WTC11 (cell line): ENCODE results near the gene LUM. TPM values are rescaled to one million over a fixed set of nuclear protein-coding genes. Genes with fewer than 3 reads are reported as not detected.

Experiments used
- ATAC-seq: fragments of 200-7000 bp; cut with Tn5 transposase; 2 replicates; pipeline ENCODE4 v1.10.0; 2021; ENCODE audit warnings: mild to moderate bottlenecking, moderate library complexity
- CTCF ChIA-PET: fragments of 300-600 bp; sonication (Branson Sonifier 250); formaldehyde crosslinking; loops from one replicate; lab custom pipeline; 2021; ENCODE audit warnings: antibody characterized with exemption; lab: Charles Lee
- POLR2A ChIA-PET: fragments of 350-600 bp; sonication (Branson Sonifier 250); formaldehyde crosslinking; loops from one replicate; lab custom pipeline; 2021; ENCODE audit warnings: antibody characterized with exemption; lab: Charles Lee
- DNase-seq: peaks from one replicate; pipeline ENCODE4 v3.0.0; 2021; ENCODE audit warnings: low spot score
- H3K27ac Mint-ChIP-seq: 2 replicates; pipeline ENCODE4 v1.8.0; 2021; ENCODE audit warnings: mixed read lengths
- H3K27me3 Mint-ChIP-seq: 2 replicates; pipeline ENCODE4 v1.8.0; 2021; ENCODE audit warnings: low read depth, mild to moderate bottlenecking, moderate library complexity, mixed read lengths
- H3K36me3 Mint-ChIP-seq: 2 replicates; pipeline ENCODE4 v1.8.0; 2021; ENCODE audit warnings: mixed read lengths
- H3K4me1 Mint-ChIP-seq: 2 replicates; pipeline ENCODE4 v1.8.0; 2022; ENCODE audit warnings: mixed read lengths
- H3K4me3 Mint-ChIP-seq: 2 replicates; pipeline ENCODE4 v1.8.0; 2021; ENCODE audit warnings: mild to moderate bottlenecking, moderate library complexity, mixed read lengths
- H3K9me3 Mint-ChIP-seq: 2 replicates; pipeline ENCODE4 v1.8.0; 2021; ENCODE audit warnings: mixed read lengths
- ATF6 ChIP-seq: sonication (generic); formaldehyde crosslinking; IDR thresholded peaks from 2 replicates; pipeline ENCODE4 v1.8.1; 2023; ENCODE audit warnings: mild to moderate bottlenecking, missing genetic modification reagents
- E2F5 ChIP-seq: sonication (generic); formaldehyde crosslinking; IDR thresholded peaks from 2 replicates; pipeline ENCODE4 v1.8.1; 2022; ENCODE audit warnings: mild to moderate bottlenecking, moderate library complexity, missing genetic modification reagents
- EMX1 ChIP-seq: fragments of 250-450 bp; sonication (Bioruptor Pico); IDR thresholded peaks from 2 replicates; pipeline ENCODE4 v1.8.0; 2021; ENCODE audit warnings: mild to moderate bottlenecking
- GABPB1 ChIP-seq: sonication (generic); formaldehyde crosslinking; IDR thresholded peaks from 2 replicates; pipeline ENCODE4 v1.8.1; 2023; ENCODE audit warnings: mild to moderate bottlenecking, missing genetic modification reagents
- NR1H2 ChIP-seq: sonication (generic); formaldehyde crosslinking; IDR thresholded peaks from 2 replicates; pipeline ENCODE4 v1.9.0; 2021; ENCODE audit warnings: mild to moderate bottlenecking, moderate library complexity, missing genetic modification reagents
- NR2C2 ChIP-seq: sonication (generic); formaldehyde crosslinking; IDR thresholded peaks from 2 replicates; pipeline ENCODE4 v1.8.0; 2022; ENCODE audit warnings: mild to moderate bottlenecking, missing genetic modification reagents
- TEAD4 ChIP-seq: sonication (generic); formaldehyde crosslinking; IDR thresholded peaks from 2 replicates; pipeline ENCODE4 v1.8.0; 2022; ENCODE audit warnings: mild to moderate bottlenecking, missing genetic modification reagents
- ZNF138 ChIP-seq: sonication (generic); formaldehyde crosslinking; conservative IDR thresholded peaks from 2 replicates; pipeline ENCODE4 v1.8.1; 2022; ENCODE audit warnings: mild to moderate bottlenecking, moderate library complexity, missing genetic modification reagents
- ZNF396 ChIP-seq: fragments of 250-450 bp; sonication (Bioruptor Pico); IDR thresholded peaks from 2 replicates; pipeline ENCODE4 v1.8.0; 2021; ENCODE audit warnings: mild to moderate bottlenecking, moderate library complexity, borderline replicate concordance
- ZNF425 ChIP-seq: fragments of 250-450 bp; sonication (Bioruptor Pico); conservative IDR thresholded peaks from 2 replicates; pipeline ENCODE4 v1.9.0; 2021; ENCODE audit warnings: mild to moderate bottlenecking
- ZNF532 ChIP-seq: fragments of 250-450 bp; sonication (Bioruptor Pico); IDR thresholded peaks from 2 replicates; pipeline ENCODE4 v1.9.0; 2021; ENCODE audit warnings: mild to moderate bottlenecking, borderline replicate concordance
- total RNA-seq: library from RNA; stranded (reverse); gene quantifications from 3 replicates; pipeline ENCODE4 v1.2.3, GENCODE V29; 2021
- TF ChIP-seq, protein P1 (sequence below): sonication (generic); formaldehyde crosslinking; IDR thresholded peaks from 2 replicates; pipeline ENCODE4 v1.8.0; 2023; ENCODE audit warnings: mild to moderate bottlenecking, missing genetic modification reagents
- TF ChIP-seq, protein P2 (sequence below): fragments of 250-450 bp; sonication (Bioruptor Pico); IDR thresholded peaks from 2 replicates; pipeline ENCODE4 v1.8.0; 2021; ENCODE audit warnings: mild to moderate bottlenecking

Gene LUM
- total RNA-seq, 1 experiment from 2014 or later, result 0.28 TPM

- no peak for TF ChIP-seq NR1H2 (CRISPR knock-in tag)
- TF ChIP-seq EMX1 (CRISPR knock-in tag), result no peak
- TF ChIP-seq, protein P1, sequence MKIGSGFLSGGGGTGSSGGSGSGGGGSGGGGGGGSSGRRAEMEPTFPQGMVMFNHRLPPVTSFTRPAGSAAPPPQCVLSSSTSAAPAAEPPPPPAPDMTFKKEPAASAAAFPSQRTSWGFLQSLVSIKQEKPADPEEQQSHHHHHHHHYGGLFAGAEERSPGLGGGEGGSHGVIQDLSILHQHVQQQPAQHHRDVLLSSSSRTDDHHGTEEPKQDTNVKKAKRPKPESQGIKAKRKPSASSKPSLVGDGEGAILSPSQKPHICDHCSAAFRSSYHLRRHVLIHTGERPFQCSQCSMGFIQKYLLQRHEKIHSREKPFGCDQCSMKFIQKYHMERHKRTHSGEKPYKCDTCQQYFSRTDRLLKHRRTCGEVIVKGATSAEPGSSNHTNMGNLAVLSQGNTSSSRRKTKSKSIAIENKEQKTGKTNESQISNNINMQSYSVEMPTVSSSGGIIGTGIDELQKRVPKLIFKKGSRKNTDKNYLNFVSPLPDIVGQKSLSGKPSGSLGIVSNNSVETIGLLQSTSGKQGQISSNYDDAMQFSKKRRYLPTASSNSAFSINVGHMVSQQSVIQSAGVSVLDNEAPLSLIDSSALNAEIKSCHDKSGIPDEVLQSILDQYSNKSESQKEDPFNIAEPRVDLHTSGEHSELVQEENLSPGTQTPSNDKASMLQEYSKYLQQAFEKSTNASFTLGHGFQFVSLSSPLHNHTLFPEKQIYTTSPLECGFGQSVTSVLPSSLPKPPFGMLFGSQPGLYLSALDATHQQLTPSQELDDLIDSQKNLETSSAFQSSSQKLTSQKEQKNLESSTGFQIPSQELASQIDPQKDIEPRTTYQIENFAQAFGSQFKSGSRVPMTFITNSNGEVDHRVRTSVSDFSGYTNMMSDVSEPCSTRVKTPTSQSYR, result no peak
- no peak for TF ChIP-seq GABPB1 (CRISPR knock-in tag)
- no peak for TF ChIP-seq ZNF138 (CRISPR knock-in tag)
Measured at GRCh38 chr12:91105807-91106206, 5.5 kb downstream of the LUM start (continued).

DNA sequence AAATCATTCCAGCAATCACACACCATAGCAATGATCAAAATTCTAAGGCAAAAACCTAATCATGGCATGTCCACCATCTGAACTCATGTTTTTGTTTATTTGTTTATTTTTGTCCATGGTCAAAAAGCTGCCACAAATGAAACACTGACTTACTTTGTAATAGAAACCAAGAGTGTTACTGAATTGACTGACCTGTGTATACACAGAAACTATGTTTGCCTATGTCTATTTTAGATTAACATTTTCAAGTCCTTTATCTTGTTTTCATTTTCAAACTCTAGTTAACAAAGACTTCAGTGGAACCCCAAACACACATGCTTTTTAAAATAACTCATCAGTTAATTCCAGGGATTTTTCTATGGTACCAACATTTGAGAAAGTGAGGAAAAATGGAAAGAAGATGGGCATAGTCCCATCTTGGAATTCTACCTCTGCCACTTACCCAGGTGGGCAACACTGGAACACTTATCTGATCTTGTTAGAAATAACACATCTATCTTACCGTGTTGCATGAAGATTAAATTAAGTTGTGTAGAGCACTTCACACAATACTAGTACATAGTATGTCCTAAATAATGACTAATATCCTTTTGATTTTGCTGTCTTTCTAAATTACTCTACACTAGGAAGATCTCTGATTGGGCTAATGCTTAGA, 6.4 kb downstream of the LUM start:
- ChIA-PET CTCF (no interaction called here), POLR2A (no interaction called here)
- H3K27ac Mint-ChIP-seq, result no peak overlapping the region
- H3K27me3 Mint-ChIP-seq, result no peaks in the 10 kb centered on the region; the same call in 1 of the 2 replicates
- peaks cover 3% of the 10 kb centered on the region; the same call in 1 of the 2 replicates for H3K4me1 Mint-ChIP-seq
- no peaks in the 10 kb centered on the region for H3K9me3 Mint-ChIP-seq
- TF ChIP-seq TEAD4 (no peak), ZNF532 (CRISPR knock-in tag) (no peak), E2F5 (no peak), ZNF425 (CRISPR knock-in tag) (no peak)
- TF ChIP-seq, protein P2, sequence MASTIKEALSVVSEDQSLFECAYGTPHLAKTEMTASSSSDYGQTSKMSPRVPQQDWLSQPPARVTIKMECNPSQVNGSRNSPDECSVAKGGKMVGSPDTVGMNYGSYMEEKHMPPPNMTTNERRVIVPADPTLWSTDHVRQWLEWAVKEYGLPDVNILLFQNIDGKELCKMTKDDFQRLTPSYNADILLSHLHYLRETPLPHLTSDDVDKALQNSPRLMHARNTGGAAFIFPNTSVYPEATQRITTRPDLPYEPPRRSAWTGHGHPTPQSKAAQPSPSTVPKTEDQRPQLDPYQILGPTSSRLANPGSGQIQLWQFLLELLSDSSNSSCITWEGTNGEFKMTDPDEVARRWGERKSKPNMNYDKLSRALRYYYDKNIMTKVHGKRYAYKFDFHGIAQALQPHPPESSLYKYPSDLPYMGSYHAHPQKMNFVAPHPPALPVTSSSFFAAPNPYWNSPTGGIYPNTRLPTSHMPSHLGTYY (CRISPR knock-in tag), result no peak
- no peak for ATAC-seq
- H3K36me3 Mint-ChIP-seq, result no peaks in the 10 kb centered on the region
- H3K4me3 Mint-ChIP-seq, result no peak overlapping the region
- DNase-seq, result no peak

GRCh38 chr12:91103624-91104023, 7.7 kb downstream of the LUM start:
- no peaks in the 10 kb centered on the region for H3K36me3 Mint-ChIP-seq
- ATAC-seq (no peak), DNase-seq (no peak)
- POLR2A ChIA-PET, result no interaction called here
- no peaks in the 10 kb centered on the region; the same call in 1 of the 2 replicates for H3K27me3 Mint-ChIP-seq
- CTCF ChIA-PET, result no interaction called here
- no peaks in the 10 kb centered on the region for H3K9me3 Mint-ChIP-seq
- H3K4me3 Mint-ChIP-seq, result no peak overlapping the region
- H3K4me1 Mint-ChIP-seq, result no peaks in the 10 kb centered on the region
- H3K27ac Mint-ChIP-seq, result no peak overlapping the region
- TF ChIP-seq NR2C2 (no peak), E2F5 (no peak), ZNF396 (CRISPR knock-in tag) (no peak), ATF6 (no peak)
- TF ChIP-seq, all 79 proteins: peak for 0
